Endothelial cell of umbilical vein (primary cell): ENCODE measurements around the gene GFM2. TPM values are rescaled to one million over a fixed set of nuclear protein-coding genes. Genes with fewer than 3 reads are reported as not detected.

Source experiments
- BruUV-seq: library from RNA; stranded (reverse); fragments of 400-500 nt; replicated peaks from 2 replicates; lab custom pipeline; 2021; lab: Mats Ljungman, UMichigan
- CTCF ChIA-PET: fragments of 300-600, 350-600 bp; sonication (Branson Sonifier 250); formaldehyde crosslinking; loops from one replicate; lab custom pipeline; 2021; ENCODE audit warnings: antibody characterized with exemption, inconsistent platforms; lab: Charles Lee
- POLR2A ChIA-PET: fragments of 300-600, 350-600 bp; sonication (Branson Sonifier 250); formaldehyde crosslinking; loops from one replicate; lab custom pipeline; 2021; ENCODE audit warnings: antibody characterized with exemption, inconsistent platforms; lab: Charles Lee
- DNase-seq: peaks from one replicate; pipeline ENCODE4 v3.0.0-alpha.2; 2011; ENCODE audit warnings: low read depth, low spot score
- FAIRE-seq: peaks from 2 replicates; lab custom pipeline; 2011; peaks lifted over from hg19 to GRCh38; lab: Jason Lieb, UNC
- H2AFZ ChIP-seq: 2 replicates; pipeline ENCODE4 v1.6.0; 2012; ENCODE audit warnings: low read depth, low read length, control low read depth, inconsistent platforms
- H3K27ac ChIP-seq: 2 replicates; pipeline ENCODE4 v1.5.1; 2011; ENCODE audit warnings: low read depth, mild to moderate bottlenecking, control low read depth, low read length, moderate library complexity; ENCODE audit not compliant: insufficient read depth
- H3K27me3 ChIP-seq, 2 experiments: 2 replicates each; pipeline versions ENCODE4 v1.6.0 to v1.6.1; 2011; ENCODE audit warnings: low read length in 2 of 2, mixed read lengths in 1 of 2; ENCODE audit not compliant: control insufficient read depth in 2 of 2, insufficient read depth in 2 of 2
- H3K36me3 ChIP-seq, 2 experiments: 2 replicates in 1 of 2; 3 replicates in 1 of 2; pipeline ENCODE4 v1.5.1; 2011; ENCODE audit warnings: low read length in 2 of 2, mild to moderate bottlenecking in 1 of 2, moderate library complexity in 1 of 2; ENCODE audit not compliant: control insufficient read depth in 2 of 2, insufficient read depth in 2 of 2; ENCODE audit errors: extremely low read depth in 1 of 2
- H3K4me1 ChIP-seq: 3 replicates; pipeline ENCODE4 v1.5.1; 2011; ENCODE audit warnings: mild to moderate bottlenecking, low read length; ENCODE audit not compliant: control insufficient read depth, insufficient read depth; ENCODE audit errors: extremely low read depth
- H3K4me2 ChIP-seq: 2 replicates; pipeline ENCODE4 v1.6.1; 2011; ENCODE audit warnings: low read length, control low read depth, mixed read lengths; ENCODE audit not compliant: insufficient read depth
- H3K4me3 ChIP-seq, 3 experiments: fragments of 200-600 bp in 1 of 3; sonication (generic), shearing (Covaris generic) in 1 of 3; replicated peaks in 1 of 3; 2 replicates each; pipeline ENCODE4 v1.5.1; 2011 to 2016; ENCODE audit warnings: control low read depth in 3 of 3, low read length in 3 of 3, mild to moderate bottlenecking in 2 of 3, inconsistent platforms in 1 of 3, low read depth in 1 of 3, moderate library complexity in 1 of 3; ENCODE audit not compliant: insufficient read depth in 1 of 3
- H3K79me2 ChIP-seq: 2 replicates; pipeline ENCODE4 v1.6.0; 2012; ENCODE audit warnings: low read length, inconsistent platforms; ENCODE audit not compliant: control insufficient read depth, insufficient read depth
- H3K9ac ChIP-seq: replicated peaks from 2 replicates; pipeline ENCODE3; 2011; ENCODE audit warnings: low read length, control low read depth; ENCODE audit not compliant: insufficient read depth; ENCODE audit errors: extremely low read depth
- H3K9me1 ChIP-seq: replicated peaks from 3 replicates; pipeline ENCODE4 v1.6.0; 2011; ENCODE audit warnings: mild to moderate bottlenecking, low read length; ENCODE audit not compliant: control insufficient read depth, insufficient read depth; ENCODE audit errors: extremely low read depth
- H3K9me3 ChIP-seq: replicated peaks from 2 replicates; pipeline ENCODE4 v1.5.1; 2012; ENCODE audit warnings: low read length, inconsistent platforms; ENCODE audit not compliant: control insufficient read depth, insufficient read depth
- H4K20me1 ChIP-seq: replicated peaks from 2 replicates; pipeline ENCODE3; 2011; ENCODE audit warnings: mild to moderate bottlenecking, low read length; ENCODE audit not compliant: control insufficient read depth, insufficient read depth; ENCODE audit errors: extremely low read depth
- EZH2 ChIP-seq: IDR thresholded peaks from 2 replicates; pipeline ENCODE4 v1.6.1; 2012; ENCODE audit warnings: borderline replicate concordance, low read depth, mild to moderate bottlenecking, moderate library complexity, low read length, inconsistent platforms; ENCODE audit not compliant: severe bottlenecking
- FOS ChIP-seq: IDR thresholded peaks from 2 replicates; pipeline ENCODE4 v1.6.1; 2011; ENCODE audit warnings: mild to moderate bottlenecking, low read length, moderate library complexity, borderline replicate concordance; ENCODE audit not compliant: insufficient read depth
- GATA2 ChIP-seq: IDR thresholded peaks from 2 replicates; pipeline ENCODE4 v1.7.0; 2011; ENCODE audit warnings: low read depth, mild to moderate bottlenecking, moderate library complexity, mixed read lengths, low read length; ENCODE audit not compliant: insufficient read length, insufficient read depth
- JUN ChIP-seq: IDR thresholded peaks from 2 replicates; pipeline ENCODE4 v1.6.1; 2011; ENCODE audit warnings: borderline replicate concordance, low read depth; ENCODE audit not compliant: insufficient read length, insufficient read depth
- MAX ChIP-seq: IDR thresholded peaks from 2 replicates; pipeline ENCODE4 v1.6.1; 2011; ENCODE audit not compliant: insufficient read depth, insufficient read length
- MYC ChIP-seq: IDR thresholded peaks from one replicate; pipeline ENCODE4 v1.6.1; 2011; ENCODE audit warnings: mild to moderate bottlenecking, low read depth, low read length
- POLR2A ChIP-seq: IDR thresholded peaks from 2 replicates; pipeline ENCODE4 v1.6.1; 2012; ENCODE audit warnings: low read depth, mild to moderate bottlenecking, control low read depth, low read length
- POLR2AphosphoS5 ChIP-seq: IDR thresholded peaks from 2 replicates; pipeline ENCODE4 v1.6.1; 2012; ENCODE audit warnings: low read depth, mild to moderate bottlenecking, control low read depth, low read length, moderate library complexity; ENCODE audit not compliant: insufficient read depth
- dilution Hi-C: fragments of 300-500 bp; cut with MboI; formaldehyde crosslinking; loops from one replicate; pipeline ENCODE4 v1.15.0; 2019; ENCODE audit warnings: low sequenced_read_pairs; ENCODE audit not compliant: extremely low pct_ligation_motif_present
- intact Hi-C: fragments of 100-400 bp; cut with micrococcal nuclease; formaldehyde crosslinking; loops from one replicate; pipeline ENCODE4 v1.10.0; 2022
- polyA plus RNA-seq, 4 experiments: library from polyadenylated mRNA; depleted of rRNA in 3 of 4; stranded (reverse) in 3 of 4; unstranded in 1 of 4; fragments of >200 nt; gene quantifications; 2 replicates each; pipeline versions ENCODE4 v1.2.1 to v1.2.3, GENCODE V29; 2011 to 2012; ENCODE audit warnings: missing spikeins in 1 of 4
- total RNA-seq: library from RNA; stranded (reverse); gene quantifications from 2 replicates; pipeline ENCODE4 v1.2.3, GENCODE V29; 2021
- TF ChIP-seq, protein P1 (sequence below), 2 donors: IDR thresholded peaks; 1 replicate in 1 of 2; 2 replicates in 1 of 2; pipeline ENCODE4 v1.5.1; 2011; ENCODE audit warnings: low read length in 2 of 2, mild to moderate bottlenecking in 2 of 2, moderate library complexity in 2 of 2, control low read depth in 1 of 2, inconsistent platforms in 1 of 2, low read depth in 1 of 2; ENCODE audit not compliant: insufficient read depth in 1 of 2; ENCODE audit errors: extremely low read depth in 1 of 2

The GFM2 gene
- total and polyA plus RNA-seq, 2 donors (not counting 3 experiments of a cell fraction or from before 2014, with no cell fraction given), result 16.5 to 29.0 TPM

GRCh38 chr5:74767579-74767913, 629 bp upstream of the GFM2 start:
- H4K20me1 ChIP-seq, result no peaks in the 10 kb centered on the region
- H3K79me2 ChIP-seq, result peaks cover 35% of the 10 kb centered on the region
- TSS peak; percentile 76 for BruUV-seq
- ChIA-PET POLR2A (no interaction called here), CTCF (interaction anchor here (1.0 to 1.2 kb wide), 2 partner anchors 28 to 136 kb away, joined by 3 read pairs; no protein-coding TSS in a partner anchor)
- dilution Hi-C loops (no loop called here), intact Hi-C loops (loop anchor here (2.0 kb wide), 2 partner anchors 569 to 1489 kb away; partner anchors contain the start of gene HMGCR)
- no peak for FAIRE-seq
- H3K4me1 ChIP-seq, result peaks cover 17% of the 10 kb centered on the region
- H3K27me3 ChIP-seq, result no peaks in the 10 kb centered on the region
- peak overlapping the region; percentile 86 for H2AFZ ChIP-seq
- no peaks in the 10 kb centered on the region for H3K9me1 ChIP-seq
- H3K4me3 ChIP-seq, result peak overlapping the region; percentile 73 to 98 (median 86)
- peak overlapping the region; percentile 2 for H3K27ac ChIP-seq
- H3K36me3 ChIP-seq, result peaks cover 0 to 7% of the 10 kb centered on the region in 2 experiments
- peak overlapping the region; percentile 96 for H3K4me2 ChIP-seq
- TF ChIP-seq JUN (no peak), MAX (no peak), FOS (no peak), GATA2 (no peak), MYC (no peak), POLR2A (no peak), EZH2 (no peak), POLR2AphosphoS5 (no peak)
- TF ChIP-seq, protein P1, sequence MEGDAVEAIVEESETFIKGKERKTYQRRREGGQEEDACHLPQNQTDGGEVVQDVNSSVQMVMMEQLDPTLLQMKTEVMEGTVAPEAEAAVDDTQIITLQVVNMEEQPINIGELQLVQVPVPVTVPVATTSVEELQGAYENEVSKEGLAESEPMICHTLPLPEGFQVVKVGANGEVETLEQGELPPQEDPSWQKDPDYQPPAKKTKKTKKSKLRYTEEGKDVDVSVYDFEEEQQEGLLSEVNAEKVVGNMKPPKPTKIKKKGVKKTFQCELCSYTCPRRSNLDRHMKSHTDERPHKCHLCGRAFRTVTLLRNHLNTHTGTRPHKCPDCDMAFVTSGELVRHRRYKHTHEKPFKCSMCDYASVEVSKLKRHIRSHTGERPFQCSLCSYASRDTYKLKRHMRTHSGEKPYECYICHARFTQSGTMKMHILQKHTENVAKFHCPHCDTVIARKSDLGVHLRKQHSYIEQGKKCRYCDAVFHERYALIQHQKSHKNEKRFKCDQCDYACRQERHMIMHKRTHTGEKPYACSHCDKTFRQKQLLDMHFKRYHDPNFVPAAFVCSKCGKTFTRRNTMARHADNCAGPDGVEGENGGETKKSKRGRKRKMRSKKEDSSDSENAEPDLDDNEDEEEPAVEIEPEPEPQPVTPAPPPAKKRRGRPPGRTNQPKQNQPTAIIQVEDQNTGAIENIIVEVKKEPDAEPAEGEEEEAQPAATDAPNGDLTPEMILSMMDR (IDR thresholded peaks at IDR 0.05; ENCODE audit: extremely low read depth in 1 of 2, insufficient read depth in 1 of 2, low read depth in 1 of 2, low read length in 2 of 2), result no peak
- H3K9me3 ChIP-seq, result no peaks in the 10 kb centered on the region
- no peak for DNase-seq
- H3K9ac ChIP-seq, result peak overlapping the region; percentile 68
